Bronchial epithelial cell (primary cell): ENCODE measurements around the gene TAT. TPM values are rescaled to one million over a fixed set of nuclear protein-coding genes. Genes with fewer than 3 reads are reported as not detected.

ENCODE experiments used
- DNase-seq: peaks from one replicate; pipeline ENCODE4 v3.0.0-alpha.2; 2010; ENCODE audit warnings: low read depth
- FAIRE-seq: peaks from 2 replicates; lab custom pipeline; 2011; peaks lifted over from hg19 to GRCh38; lab: Jason Lieb, UNC
- H3K27me3 ChIP-seq: 2 replicates; pipeline ENCODE4 v1.5.1; 2011; ENCODE audit warnings: low read length; ENCODE audit not compliant: control insufficient read depth, insufficient read depth
- H3K36me3 ChIP-seq: 2 replicates; pipeline ENCODE4 v1.5.1; 2011; ENCODE audit warnings: low read length; ENCODE audit not compliant: control insufficient read depth, insufficient read depth
- H3K4me3 ChIP-seq: 2 replicates; pipeline ENCODE4 v1.5.1; 2011; ENCODE audit warnings: mild to moderate bottlenecking, low read depth, low read length, control low read depth
- CTCF ChIP-seq: IDR thresholded peaks from 2 replicates; pipeline ENCODE4 v1.5.1; 2011; ENCODE audit warnings: mild to moderate bottlenecking, moderate library complexity, low read length, control low read depth, inconsistent platforms; ENCODE audit not compliant: insufficient read depth, severe bottlenecking
- total RNA-seq: library from RNA; depleted of rRNA; stranded (reverse); fragments of >200 nt; gene quantifications from 2 replicates; pipeline ENCODE4 v1.2.1, GENCODE V29; 2014

Gene TAT
- not detected in 2 replicates for total RNA-seq

- DNase-seq (no peak), FAIRE-seq (no peak)
- Histone ChIP-seq H3K36me3 (no peaks in the 10 kb centered on the region), H3K27me3 (peaks cover 2% of the 10 kb centered on the region), H3K4me3 (no peak within 1 kb of the TSS)
- TF ChIP-seq CTCF, result no peak
Measured at GRCh38 chr16:71576971-71577370, at the start of gene TAT. TAT (minus strand) TSS chr16:71577092; CDS start chr16:71576415, 677 bp downstream.

GRCh38 chr16:71626018-71626857, 49.3 kb upstream of the TAT start, which contains the start of gene MARVELD3:
MARVELD3 (plus strand) TSS chr16:71626184; CDS start chr16:71626230, 46 bp downstream.
- H3K4me3 ChIP-seq, result peak within 1 kb of the TSS; percentile 90
- peak; percentile 67 for DNase-seq
- no peaks in the 10 kb centered on the region for H3K27me3 ChIP-seq
- peak; percentile 33 for TF ChIP-seq CTCF
- peaks cover 7% of the 10 kb centered on the region for H3K36me3 ChIP-seq
- FAIRE-seq, result no peak

- Histone ChIP-seq H3K4me3 (no peak overlapping the region), H3K27me3 (no peaks in the 10 kb centered on the region), H3K36me3 (peaks cover 7% of the 10 kb centered on the region)
- TF ChIP-seq CTCF, result no peak
- no peak for DNase-seq
- FAIRE-seq, result no peak
Measured at GRCh38 chr16:71625113-71625850, 48.4 kb upstream of the TAT start.

- TF ChIP-seq CTCF, result no peak
- H3K36me3 ChIP-seq, result no peaks in the 10 kb centered on the region
- H3K27me3 ChIP-seq, result no peaks in the 10 kb centered on the region
- no peak for DNase-seq
- FAIRE-seq, result no peak
- no peak overlapping the region for H3K4me3 ChIP-seq
Measured at GRCh38 chr16:71623597-71623996, 46.7 kb upstream of the TAT start.

GRCh38 chr16:71622088-71622487, 45.2 kb upstream of the TAT start:
- Histone ChIP-seq H3K4me3 (no peak overlapping the region), H3K36me3 (no peaks in the 10 kb centered on the region), H3K27me3 (no peaks in the 10 kb centered on the region)
- DNase-seq (no peak), FAIRE-seq (no peak)
- no peak for TF ChIP-seq CTCF
